ENCODE results near the gene ACRV1.

The ACRV1 gene

GRCh38 chr11:125649465-125650166, 31.0 kb downstream of the ACRV1 start:
- ATAC-seq = peak; percentile 51 to 55

- ATAC-seq = no peak
These were observed 34.8 kb downstream of the ACRV1 start for GRCh38 chr11:125645871-125646270.

- ATAC-seq = no peak
These were observed 42.3 kb downstream of the ACRV1 start for GRCh38 chr11:125638315-125638714.

- no peak for ATAC-seq
These were observed 42.8 kb downstream of the ACRV1 start for GRCh38 chr11:125637840-125638239.

GRCh38 chr11:125627236-125627910, 53.3 kb downstream of the ACRV1 start:
- no peak for ATAC-seq

- ATAC-seq = peak; percentile 14 to 16
These were observed 54.2 kb downstream of the ACRV1 start for GRCh38 chr11:125626288-125626950.

- ATAC-seq = peak; percentile 93 to 95
These were observed 54.9 kb downstream of the ACRV1 start for GRCh38 chr11:125625630-125626287.

- ATAC-seq = no peak
These were observed 55.4 kb downstream of the ACRV1 start for GRCh38 chr11:125625225-125625629.

GRCh38 chr11:125624756-125625213, 55.9 kb downstream of the ACRV1 start, which contains the start of gene CHEK1:
Gene CHEK1, plus strand, starts transcription at chr11:125625163. Its CDS starts 1,606 bp downstream, at chr11:125626769.
- no peak for ATAC-seq

GRCh38 chr11:125623064-125623463, 57.6 kb downstream of the ACRV1 start:
- ATAC-seq = no peak

GRCh38 chr11:125621995-125622394, 58.7 kb downstream of the ACRV1 start:
- ATAC-seq = no peak

Measured in activated CD4-positive, CD25-positive, alpha-beta regulatory T cell treated with anti-CD3 and anti-CD28 coated beads, Interleukin-2, amount 50 U/mL, for 24 hours (primary cell).